GM18507 (cell line): Measurements from ENCODE around the gene MAP3K7.

Source experiments
- DNase-seq: peaks from one replicate; pipeline ENCODE4 v3.0.0; 2011; ENCODE audit warnings: low read depth; ENCODE audit not compliant: insufficient read length; ENCODE audit errors: extremely low spot score
- FAIRE-seq: peaks from 2 replicates; lab custom pipeline; 2011; peaks lifted over from hg19 to GRCh38; lab: Jason Lieb, UNC

Gene MAP3K7

GRCh38 chr6:90537027-90537426, 49.8 kb downstream of the MAP3K7 start:
- DNase-seq (no peak), FAIRE-seq (no peak)

- DNase-seq (no peak), FAIRE-seq (no peak)
Measured at GRCh38 chr6:90536520-90536919, 50.4 kb downstream of the MAP3K7 start.

GRCh38 chr6:90534337-90535025, 52.4 kb downstream of the MAP3K7 start:
- no peak for DNase-seq
- FAIRE-seq = no peak

- DNase-seq (no peak), FAIRE-seq (no peak)
Measured at GRCh38 chr6:90533615-90534336, 53.1 kb downstream of the MAP3K7 start.

GRCh38 chr6:90530882-90531281, 56.0 kb downstream of the MAP3K7 start:
- DNase-seq = no peak
- no peak for FAIRE-seq

- FAIRE-seq (no peak), DNase-seq (no peak)
Measured at GRCh38 chr6:90525421-90525820, 61.5 kb downstream of the MAP3K7 start.

- no peak for FAIRE-seq
- DNase-seq = no peak
Measured at GRCh38 chr6:90523779-90524310, 63.0 kb downstream of the MAP3K7 start.

GRCh38 chr6:90521955-90522354, 64.9 kb downstream of the MAP3K7 start:
- FAIRE-seq (no peak), DNase-seq (no peak)

GRCh38 chr6:90516074-90516660, 70.7 kb downstream of the MAP3K7 start:
- FAIRE-seq (no peak), DNase-seq (no peak)

GRCh38 chr6:90514496-90514895, 72.4 kb downstream of the MAP3K7 start:
- FAIRE-seq (no peak), DNase-seq (no peak)

GRCh38 chr6:90508753-90509152, 78.1 kb downstream of the MAP3K7 start:
- DNase-seq = no peak
- no peak for FAIRE-seq

GRCh38 chr6:90502866-90503407, 83.9 kb downstream of the MAP3K7 start:
- FAIRE-seq = peak; percentile 53
- no peak for DNase-seq

GRCh38 chr6:90502381-90502780, 84.5 kb downstream of the MAP3K7 start:
- FAIRE-seq = no peak
- no peak for DNase-seq

- DNase-seq (no peak), FAIRE-seq (no peak)
Measured at GRCh38 chr6:90500458-90500857, 86.4 kb downstream of the MAP3K7 start.

GRCh38 chr6:90497411-90497810, 89.5 kb downstream of the MAP3K7 start:
- no peak for DNase-seq
- FAIRE-seq = no peak

- FAIRE-seq = no peak
- DNase-seq = no peak
Measured at GRCh38 chr6:90496258-90497016, 90.4 kb downstream of the MAP3K7 start.

GRCh38 chr6:90495216-90495817, 91.6 kb downstream of the MAP3K7 start:
- FAIRE-seq (no peak), DNase-seq (no peak)

GRCh38 chr6:90494067-90494780, 92.6 kb downstream of the MAP3K7 start:
- DNase-seq (no peak), FAIRE-seq (no peak)

- no peak for DNase-seq
- no peak for FAIRE-seq
Measured at GRCh38 chr6:90493332-90493731, 93.5 kb downstream of the MAP3K7 start.
